NCI-H226 (cell line): Measurements from ENCODE around the gene PAPOLA.

Experiments used
- DNase-seq: peaks from one replicate; pipeline ENCODE4 v3.0.0-alpha.2; 2015

Gene PAPOLA

DNA sequence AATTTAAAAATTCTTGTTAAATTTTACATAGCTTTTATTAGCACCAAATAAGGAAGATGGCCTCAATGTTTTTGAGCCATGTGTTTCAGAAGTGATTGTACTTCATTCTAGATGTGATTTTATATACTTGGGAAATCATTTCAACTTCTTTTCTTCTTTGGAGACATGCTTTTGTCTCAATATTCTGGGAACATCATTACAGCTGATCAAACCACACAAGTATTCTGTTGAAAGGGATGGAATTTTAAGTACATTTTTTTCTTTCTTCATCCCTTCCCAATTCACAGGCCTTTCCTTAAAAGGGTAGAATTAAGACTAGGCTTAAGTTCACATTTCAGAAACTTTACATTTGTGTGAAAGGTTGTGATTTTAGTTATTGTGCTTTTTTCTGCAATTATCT, 66.4 kb downstream of the PAPOLA start:
- no peak for DNase-seq

DNA sequence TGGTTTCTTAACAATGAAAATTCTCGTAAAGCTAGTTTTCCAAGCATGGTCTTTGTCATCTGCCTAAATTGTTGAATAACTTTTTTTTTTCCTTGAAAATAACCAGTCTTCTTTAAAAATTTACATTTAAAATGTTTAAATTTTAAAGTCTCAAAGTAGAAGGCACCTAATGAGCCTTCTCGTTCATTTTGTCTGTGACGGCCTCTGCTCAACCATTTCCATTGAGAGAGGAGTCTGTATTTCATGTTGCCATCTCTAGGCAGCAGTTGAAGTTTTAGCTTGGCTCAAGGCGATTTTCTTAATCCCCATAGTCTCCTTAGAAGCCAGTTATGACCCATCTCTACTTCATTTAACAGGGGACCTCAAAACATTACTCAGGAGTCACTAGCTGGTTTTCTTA, 69.1 kb downstream of the PAPOLA start:
- no peak for DNase-seq

- no peak for DNase-seq
Measured at GRCh38 chr14:96573473-96574100, 71.4 kb downstream of the PAPOLA start.

DNA sequence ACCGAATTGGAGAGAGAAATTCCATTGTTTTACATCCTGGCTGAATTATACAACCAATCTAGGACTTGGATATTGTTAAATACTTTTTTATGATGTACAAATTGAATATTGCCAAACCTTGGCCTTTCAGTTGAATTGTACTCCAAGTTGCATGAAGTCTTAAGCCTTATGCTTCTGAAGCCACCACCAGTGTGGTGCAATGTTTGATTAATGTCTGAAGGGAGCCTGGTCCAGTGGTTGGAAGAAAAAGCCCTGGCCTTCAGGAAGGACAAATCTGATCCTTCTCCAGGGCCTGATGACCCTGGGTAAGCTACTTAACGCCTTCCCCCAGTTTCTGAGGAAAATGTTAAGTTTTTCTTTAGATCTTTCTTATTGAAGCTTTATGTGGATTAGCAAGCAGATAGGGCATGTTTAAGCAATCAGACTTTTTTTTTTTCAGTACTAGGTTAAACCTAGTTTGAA, 72.0 kb downstream of the PAPOLA start:
- no peak for DNase-seq

DNA sequence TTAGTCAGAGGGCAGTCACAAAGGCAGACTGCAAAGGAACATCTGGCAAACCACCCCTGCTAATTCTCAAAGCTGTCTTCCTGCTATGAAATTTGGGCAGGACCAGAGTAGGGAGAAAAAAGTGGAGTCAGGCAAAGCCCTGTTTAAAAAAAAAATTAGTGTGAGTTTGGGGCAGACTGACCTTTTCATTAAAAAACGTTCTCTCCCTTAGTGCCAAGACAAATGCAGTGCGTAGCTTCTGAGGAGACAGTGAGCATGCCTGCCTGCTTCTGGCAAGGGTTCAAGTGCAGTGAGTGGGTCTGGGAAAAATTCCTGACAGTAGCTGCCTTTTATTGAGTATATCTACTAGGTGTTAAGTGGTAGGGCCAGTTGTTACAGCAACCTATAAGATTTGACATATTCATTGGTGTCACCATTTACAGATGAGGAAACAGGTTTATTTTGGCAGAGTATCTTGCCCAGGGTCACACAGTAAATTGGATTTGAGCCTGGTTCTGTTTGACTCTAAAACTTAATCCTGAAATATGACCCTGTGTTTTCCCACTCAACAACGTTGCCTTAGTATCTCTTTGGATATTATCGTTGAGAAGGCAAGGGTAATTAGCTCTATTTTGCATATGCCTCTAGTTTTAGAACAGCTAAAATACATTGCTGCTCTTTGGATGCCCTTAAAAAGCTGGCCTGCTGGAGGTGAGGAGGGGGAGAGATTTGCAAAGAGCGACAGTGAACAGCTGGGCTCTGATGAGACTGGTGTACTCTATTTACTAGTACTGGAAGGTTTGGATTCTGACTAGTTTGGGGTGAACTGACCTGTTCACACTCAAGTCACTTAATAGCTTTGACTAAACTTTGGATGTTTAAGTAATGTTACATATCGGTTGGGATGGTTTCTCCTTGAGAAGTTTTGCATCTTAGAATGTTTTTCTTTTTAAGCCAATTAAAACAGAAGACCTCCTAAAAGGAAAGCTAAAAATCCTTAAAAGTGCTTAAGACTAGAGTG, 72.8 kb downstream of the PAPOLA start:
- no peak for DNase-seq

- no peak for DNase-seq
Measured at GRCh38 chr14:96576359-96576758, 74.2 kb downstream of the PAPOLA start.

- DNase-seq: no peak
Measured at GRCh38 chr14:96576937-96577336, 74.8 kb downstream of the PAPOLA start.

GRCh38 chr14:96578619-96579018, 76.4 kb downstream of the PAPOLA start:
- DNase-seq: no peak

- no peak for DNase-seq
Measured at GRCh38 chr14:96579358-96579757, 77.2 kb downstream of the PAPOLA start.

DNA sequence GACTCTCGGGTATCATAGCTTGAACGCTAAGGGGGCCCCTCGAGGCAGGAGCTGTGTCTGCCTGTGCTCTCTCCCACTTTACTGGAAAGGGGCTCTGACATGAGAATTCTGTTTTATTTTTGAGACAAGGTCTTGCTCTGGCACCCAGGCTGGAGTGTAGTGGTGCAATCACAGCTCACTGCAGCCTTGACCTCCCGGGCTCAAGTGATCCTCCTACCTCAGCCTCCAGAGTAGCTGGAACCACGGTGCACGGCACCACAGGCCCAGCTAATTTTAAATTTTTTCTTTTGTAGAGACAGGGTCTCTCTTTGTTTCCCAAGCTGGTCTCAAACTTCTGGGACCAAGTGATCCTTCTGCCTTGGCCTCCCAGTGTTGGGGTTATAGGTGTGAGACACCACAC, 77.7 kb downstream of the PAPOLA start:
- no peak for DNase-seq

GRCh38 chr14:96580566-96580965, 78.4 kb downstream of the PAPOLA start:
- DNase-seq: no peak

DNA sequence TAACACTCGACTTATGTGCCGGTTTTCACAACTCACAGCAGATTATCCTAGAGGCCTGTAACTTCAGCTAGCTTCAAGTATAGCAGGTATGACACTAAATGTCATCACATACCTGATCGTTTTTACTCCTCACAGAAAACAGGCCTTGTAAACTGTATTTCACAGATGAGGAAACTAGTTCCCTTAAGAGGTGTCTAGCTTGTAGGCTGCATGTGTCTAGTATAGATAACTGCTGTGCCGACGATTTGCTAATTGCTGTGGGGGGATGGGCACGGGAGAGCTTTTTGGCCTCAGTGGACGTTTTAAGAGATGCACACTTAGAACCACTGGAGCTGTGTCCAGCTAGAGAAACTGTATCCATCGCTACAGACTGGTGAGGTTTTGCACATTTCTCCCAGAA, 78.8 kb downstream of the PAPOLA start:
- DNase-seq: no peak

GRCh38 chr14:96581902-96582301, 79.7 kb downstream of the PAPOLA start:
- no peak for DNase-seq

DNA sequence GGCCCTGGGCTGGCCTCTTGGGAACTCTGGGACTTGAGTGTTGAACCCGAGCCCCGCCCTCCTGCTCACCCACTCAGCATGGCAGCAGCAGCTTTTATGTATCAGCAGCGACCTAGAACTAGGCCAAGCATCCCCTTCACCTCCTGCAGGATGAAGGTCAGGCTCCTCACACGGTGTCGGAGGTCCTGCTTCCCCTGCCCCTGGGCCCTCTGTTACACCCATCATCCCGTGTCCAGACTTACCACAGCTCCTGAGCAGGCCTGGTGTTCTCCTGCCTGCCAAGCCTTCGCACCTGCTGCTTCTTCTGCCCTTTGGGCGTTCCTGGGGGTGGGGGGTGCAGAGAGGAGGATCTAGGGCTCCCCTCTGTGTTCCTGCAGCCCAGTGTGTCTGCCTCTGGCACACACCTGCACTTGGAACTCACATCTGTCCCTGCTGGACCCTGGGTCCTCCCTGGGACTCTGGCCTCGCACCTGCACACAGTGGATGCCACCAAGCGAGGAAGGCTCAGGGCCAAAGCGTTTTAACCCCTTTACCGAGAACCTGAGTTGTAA, 80.3 kb downstream of the PAPOLA start:
- DNase-seq: no peak

- no peak for DNase-seq
Measured at GRCh38 chr14:96582995-96583394, 80.8 kb downstream of the PAPOLA start.

DNA sequence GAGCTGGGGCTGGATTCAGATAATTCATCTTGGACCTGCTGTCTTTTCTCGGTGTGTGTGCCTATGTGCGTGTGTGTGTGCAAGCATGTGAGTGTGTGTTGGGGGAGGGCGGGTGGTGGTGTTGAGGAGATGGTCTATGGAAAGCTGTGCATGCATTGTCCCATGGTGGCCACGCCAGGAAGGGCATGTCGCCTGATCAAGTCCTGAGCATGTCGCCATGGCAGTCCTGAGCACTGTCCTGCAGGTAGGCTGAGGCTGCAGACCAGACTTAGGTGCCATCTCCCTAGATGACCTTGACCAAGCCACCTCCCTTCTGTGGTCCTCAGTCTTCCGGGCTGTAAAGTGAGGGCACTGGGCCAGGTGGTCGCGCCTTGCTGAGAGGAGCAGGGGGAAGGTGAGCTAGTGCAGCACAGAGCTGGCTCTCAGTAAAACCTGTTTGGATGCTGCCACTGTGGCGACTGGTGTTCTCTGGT, 81.4 kb downstream of the PAPOLA start:
- DNase-seq: no peak

DNA sequence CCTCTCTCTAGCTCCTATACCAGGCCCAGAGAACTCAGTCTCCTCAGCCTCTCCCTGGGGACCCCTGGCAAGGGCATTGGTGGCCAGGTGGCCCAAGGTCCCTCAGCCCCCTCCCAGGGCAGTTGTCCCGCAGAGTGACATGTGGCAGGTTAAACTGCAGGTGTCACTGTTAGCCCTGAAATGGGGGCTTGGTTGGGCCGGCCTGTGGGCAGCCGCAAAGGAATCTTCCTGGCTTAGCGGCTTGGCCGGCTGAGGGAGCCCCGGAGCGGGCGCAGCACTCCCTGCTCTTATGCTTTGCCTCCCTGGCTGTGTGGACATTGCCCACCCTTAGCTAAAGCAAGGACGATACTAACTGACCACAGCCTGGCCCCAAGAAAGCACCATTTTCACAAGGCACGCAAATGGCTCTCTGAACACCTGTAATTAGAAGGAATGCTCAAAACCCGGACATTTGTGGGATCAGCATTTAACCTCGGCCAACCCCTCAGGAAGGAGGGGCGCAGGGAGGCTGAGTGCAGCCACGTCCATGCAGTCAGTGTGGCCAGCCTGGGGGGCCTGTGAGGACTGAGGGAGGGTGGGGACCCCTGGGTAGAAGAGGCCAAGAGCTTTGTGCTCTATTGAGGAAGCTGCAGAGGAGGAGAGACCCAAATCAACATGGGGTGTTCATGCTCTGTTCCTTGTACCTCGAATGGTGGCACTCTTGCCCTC, 82.2 kb downstream of the PAPOLA start:
- no peak for DNase-seq

DNA sequence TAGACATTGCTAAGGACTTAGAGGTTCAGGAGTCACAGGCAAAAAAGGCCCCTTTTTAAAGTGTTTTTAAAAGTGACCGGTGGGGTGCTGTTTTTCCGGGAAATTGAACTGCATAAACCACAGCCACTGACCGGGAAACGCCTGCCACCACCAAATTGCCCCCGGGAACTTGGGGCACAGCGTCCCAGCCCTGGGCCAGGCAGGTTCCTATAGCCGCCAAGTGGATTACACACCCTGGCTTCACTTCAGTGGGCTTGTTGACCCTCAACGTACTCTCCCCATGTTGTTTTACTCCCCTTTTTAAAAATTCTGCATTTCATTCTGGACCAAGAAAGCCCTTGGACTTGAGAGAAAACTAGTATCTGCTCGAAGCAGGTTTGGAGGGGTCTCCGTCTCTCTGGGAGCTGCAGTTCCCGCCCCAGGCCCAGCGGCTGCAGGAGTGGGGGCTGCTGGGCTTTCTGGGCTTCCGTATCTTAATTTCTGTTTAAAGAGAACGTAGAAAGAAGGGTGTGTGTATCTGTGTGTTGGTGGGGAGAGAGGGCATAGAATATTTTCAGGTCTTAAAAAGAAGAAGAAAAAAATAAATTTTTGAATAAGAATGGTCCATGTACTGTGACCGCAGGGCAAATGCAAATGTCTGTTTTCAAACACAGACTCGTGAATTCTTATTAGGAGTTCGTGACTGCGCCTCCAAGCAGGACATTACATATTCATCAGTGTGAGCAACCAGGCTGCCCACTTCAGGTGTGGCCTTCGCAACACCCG, 82.9 kb downstream of the PAPOLA start:
- no peak for DNase-seq

DNA sequence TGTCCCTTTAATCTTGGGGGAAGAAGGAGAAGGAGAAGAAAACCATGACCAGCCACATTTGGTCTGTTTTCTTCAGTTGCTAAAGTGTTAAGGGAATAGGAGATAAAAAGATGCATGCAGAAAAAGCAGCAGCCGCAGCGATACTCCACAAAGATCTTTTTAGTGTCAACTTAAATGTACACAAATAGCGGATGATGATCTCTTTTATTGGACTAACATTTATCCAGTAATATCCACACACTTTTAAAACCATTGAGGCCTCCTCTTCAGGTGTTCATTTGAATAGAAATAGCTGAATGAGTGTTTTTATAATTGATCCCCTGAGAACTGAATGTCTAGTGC, 83.5 kb downstream of the PAPOLA start:
- no peak for DNase-seq

- DNase-seq: no peak
Measured at GRCh38 chr14:96586056-96586455, 83.9 kb downstream of the PAPOLA start.

DNA sequence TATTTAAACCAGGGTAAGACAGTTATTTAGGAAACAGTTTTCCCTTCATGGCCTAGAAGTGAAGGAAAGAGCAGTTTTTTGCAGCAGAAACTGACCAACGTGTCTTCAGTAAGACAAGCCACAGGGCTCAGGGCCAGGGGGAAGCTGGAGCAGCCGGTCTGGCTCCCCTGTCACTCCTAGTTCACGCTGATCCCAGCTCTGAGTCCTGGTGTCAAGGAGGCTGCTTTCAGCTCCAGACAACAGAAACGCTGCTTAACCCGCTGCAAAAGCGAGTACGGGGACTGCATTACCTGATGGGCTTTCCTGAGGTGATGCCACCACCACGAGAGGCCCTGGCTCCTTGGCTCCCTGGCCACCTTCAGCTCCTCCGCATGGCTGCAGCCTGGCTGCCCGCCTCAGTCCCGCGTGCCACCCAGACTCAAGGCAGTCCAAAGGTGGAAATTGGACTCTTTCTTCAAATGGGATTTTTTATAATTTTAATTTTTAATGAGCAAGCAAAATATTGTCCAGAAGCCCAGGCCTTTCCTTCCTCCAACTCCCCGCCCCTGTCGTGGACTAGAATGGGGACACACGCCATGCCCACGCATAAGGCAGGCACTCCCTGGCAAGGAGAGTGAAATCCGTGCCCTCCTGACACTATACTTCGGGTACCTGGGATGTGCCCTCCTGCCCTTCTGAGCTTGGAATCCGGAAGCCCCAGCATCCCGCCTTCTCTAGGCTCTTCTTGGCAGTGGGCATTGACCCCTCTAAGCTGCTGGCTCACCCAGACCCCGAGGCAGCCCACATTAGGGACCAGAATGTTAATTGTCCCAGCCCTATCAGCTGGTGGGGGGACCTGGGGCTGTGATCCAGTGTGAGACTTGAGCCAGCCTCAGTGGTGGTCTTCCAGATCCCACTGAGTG, 85.0 kb downstream of the PAPOLA start:
- no peak for DNase-seq
